GM10248 (cell line): ENCODE data around the gene NGRN.

Experiments used
- CTCF ChIA-PET: fragments of 300-600 bp; sonication (Branson Sonifier 250); formaldehyde crosslinking; extraction: SDS; loops from one replicate; lab custom pipeline; 2021; ENCODE audit warnings: antibody characterized with exemption; lab: Yijun Ruan, JAX
- POLR2A ChIA-PET: fragments of 350-650 bp; sonication (Branson Sonifier 250); formaldehyde crosslinking; extraction: SDS; loops from one replicate; lab custom pipeline; 2020; ENCODE audit warnings: antibody characterized with exemption; lab: Yijun Ruan, JAX
- DNase-seq: peaks from one replicate; pipeline ENCODE4 v3.0.0; 2012; ENCODE audit errors: extremely low spot score
- CTCF ChIP-seq: IDR thresholded peaks from 2 replicates; pipeline ENCODE4 v1.5.1; 2012; ENCODE audit warnings: mild to moderate bottlenecking, low read depth; ENCODE audit errors: extremely low read depth, missing control alignments, control extremely low read depth

NGRN gene

GRCh38 chr15:90223441-90224165 lies 41.9 kb upstream of the NGRN start:
- ChIA-PET CTCF (no interaction called here), POLR2A (no interaction called here)
- DNase-seq = no peak
- no peak for TF ChIP-seq CTCF

DNA sequence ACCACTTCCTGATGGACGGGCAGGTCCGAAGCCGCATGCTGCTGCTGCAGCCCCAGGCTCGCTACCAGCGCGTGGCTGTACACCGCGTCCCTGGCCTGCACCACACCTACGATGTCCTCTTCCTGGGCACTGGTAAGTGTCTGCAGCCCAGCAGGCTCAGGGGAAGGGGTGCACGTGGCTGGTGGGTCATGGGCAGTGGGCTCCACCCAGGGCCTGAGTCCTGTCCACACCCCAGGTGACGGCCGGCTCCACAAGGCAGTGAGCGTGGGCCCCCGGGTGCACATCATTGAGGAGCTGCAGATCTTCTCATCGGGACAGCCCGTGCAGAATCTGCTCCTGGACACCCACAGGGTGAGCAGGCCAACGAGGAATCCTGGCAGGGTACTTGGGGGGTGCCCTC lies 40.4 kb upstream of the NGRN start:
- POLR2A ChIA-PET = no interaction called here
- no peak for TF ChIP-seq CTCF
- CTCF ChIA-PET = no interaction called here
- no peak for DNase-seq

- ChIA-PET CTCF (no interaction called here), POLR2A (no interaction called here)
- DNase-seq = no peak
- no peak for TF ChIP-seq CTCF
Observed at GRCh38 chr15:90225504-90226234, 39.8 kb upstream of the NGRN start.

GRCh38 chr15:90227336-90227735 lies 38.1 kb upstream of the NGRN start:
- ChIA-PET POLR2A (interaction anchor here (1.1 kb wide), 1 partner anchor 10 kb away, joined by 3 read pairs; no protein-coding TSS in a partner anchor), CTCF (interaction anchor here (0.8 to 1.8 kb wide), 2 partner anchors 10 to 13 kb away, joined by 4 to 5 read pairs; no protein-coding TSS in a partner anchor)
- DNase-seq = no peak
- TF ChIP-seq CTCF = no peak

DNA sequence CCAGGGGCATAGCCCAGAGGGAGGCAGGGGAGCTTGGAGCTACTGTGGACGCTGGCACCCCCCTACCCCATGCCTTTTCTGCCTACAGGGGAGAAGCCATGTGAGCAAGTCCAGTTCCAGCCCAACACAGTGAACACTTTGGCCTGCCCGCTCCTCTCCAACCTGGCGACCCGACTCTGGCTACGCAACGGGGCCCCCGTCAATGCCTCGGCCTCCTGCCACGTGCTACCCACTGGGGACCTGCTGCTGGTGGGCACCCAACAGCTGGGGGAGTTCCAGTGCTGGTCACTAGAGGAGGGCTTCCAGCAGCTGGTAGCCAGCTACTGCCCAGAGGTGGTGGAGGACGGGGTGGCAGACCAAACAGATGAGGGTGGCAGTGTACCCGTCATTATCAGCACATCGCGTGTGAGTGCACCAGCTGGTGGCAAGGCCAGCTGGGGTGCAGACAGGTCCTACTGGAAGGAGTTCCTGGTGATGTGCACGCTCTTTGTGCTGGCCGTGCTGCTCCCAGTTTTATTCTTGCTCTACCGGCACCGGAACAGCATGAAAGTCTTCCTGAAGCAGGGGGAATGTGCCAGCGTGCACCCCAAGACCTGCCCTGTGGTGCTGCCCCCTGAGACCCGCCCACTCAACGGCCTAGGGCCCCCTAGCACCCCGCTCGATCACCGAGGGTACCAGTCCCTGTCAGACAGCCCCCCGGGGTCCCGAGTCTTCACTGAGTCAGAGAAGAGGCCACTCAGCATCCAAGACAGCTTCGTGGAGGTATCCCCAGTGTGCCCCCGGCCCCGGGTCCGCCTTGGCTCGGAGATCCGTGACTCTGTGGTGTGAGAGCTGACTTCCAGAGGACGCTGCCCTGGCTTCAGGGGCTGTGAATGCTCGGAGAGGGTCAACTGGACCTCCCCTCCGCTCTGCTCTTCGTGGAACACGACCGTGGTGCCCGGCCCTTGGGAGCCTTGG lies 37.4 kb upstream of the NGRN start:
- no peak for DNase-seq
- ChIA-PET POLR2A (interaction anchor here (1.1 kb wide), 1 partner anchor 10 kb away, joined by 3 read pairs; no protein-coding TSS in a partner anchor), CTCF (interaction anchor here (1.8 kb wide), 1 partner anchor 14 kb away, joined by 5 read pairs; no protein-coding TSS in a partner anchor)
- TF ChIP-seq CTCF = no peak

GRCh38 chr15:90228960-90229359 lies 36.5 kb upstream of the NGRN start:
- no peak for TF ChIP-seq CTCF
- DNase-seq = no peak
- CTCF ChIA-PET = interaction anchor here (5.2 to 6.0 kb wide), 2 partner anchors 13 to 29 kb away, joined by 21 to 63 read pairs; partner anchors contain the start of gene SEMA4B
- POLR2A ChIA-PET = no interaction called here
